ENCODE measurements around the gene C17orf107. TPM values are rescaled to one million over a fixed set of nuclear protein-coding genes. Genes with fewer than 3 reads are reported as not detected.
"Not testable (repeated sequence)": the region's sequence is repeated elsewhere in the genome, so short reads cannot be mapped to it uniquely, and the experiment has no call there.

The C17orf107 gene
- total RNA-seq, 1 donor from 2014 or later, result not detected

DNA sequence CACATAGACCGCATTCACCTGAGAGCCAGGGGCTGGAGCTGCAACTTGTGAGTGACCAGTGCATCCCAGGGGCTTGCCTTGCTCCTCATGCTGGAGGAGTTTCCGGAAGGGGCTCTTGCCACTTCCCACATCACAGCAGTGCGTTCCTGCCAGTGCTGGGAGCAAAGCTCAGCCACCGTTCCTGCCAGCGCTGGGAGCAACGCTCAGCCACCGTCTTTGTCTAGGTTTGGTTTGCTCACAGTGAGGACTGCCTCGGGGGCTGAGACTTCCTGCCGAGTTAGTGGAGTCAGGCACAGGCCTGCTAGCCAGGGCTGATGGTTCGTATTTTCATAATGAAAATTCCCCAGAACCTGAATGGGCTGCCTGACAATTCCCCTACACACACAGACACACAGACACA lies 9.0 kb downstream of the C17orf107 start:
- no peaks in the 10 kb centered on the region for H3K9me3 ChIP-seq
- H3K27ac ChIP-seq, result peak overlapping the region in 1 of 2 donors; percentile 49
- H3K4me3 ChIP-seq, result no peak overlapping the region
- intact Hi-C loops (cut with DNase I), result loop anchor here (5.0 kb wide), 1 partner anchor 79 kb away; the partner anchor contains the start of gene CAMTA2
- no peaks in the 10 kb centered on the region for H3K27me3 ChIP-seq
- no peaks in the 10 kb centered on the region for H3K36me3 ChIP-seq
- no peak for DNase-seq (ENCODE audit: low spot score in 2 of 2)
- TF ChIP-seq CTCF (IDR thresholded peaks at IDR 0.05), result no peak
- H3K4me1 ChIP-seq, result peaks cover 0 to 8% of the 10 kb centered on the region in 2 donors

GRCh38 chr17:4908711-4909496 lies 9.6 kb downstream of the C17orf107 start:
- H3K4me3 ChIP-seq, result no peak overlapping the region
- peaks cover 0 to 8% of the 10 kb centered on the region in 2 donors for H3K4me1 ChIP-seq
- no peaks in the 10 kb centered on the region for H3K27me3 ChIP-seq
- TF ChIP-seq CTCF (IDR thresholded peaks at IDR 0.05), result peak; percentile 85 to 94 (median 89)
- DNase-seq (ENCODE audit: low spot score in 2 of 2), result peak; percentile 72 to 94
- intact Hi-C loops (cut with DNase I), result loop anchor here (1.0 to 5.0 kb wide), 3 partner anchors 59 to 153 kb away; partner anchors contain the start of gene CAMTA2
- no peaks in the 10 kb centered on the region for H3K36me3 ChIP-seq
- peak overlapping the region; percentile 4 to 49 for H3K27ac ChIP-seq
- H3K9me3 ChIP-seq, result no peaks in the 10 kb centered on the region

DNA sequence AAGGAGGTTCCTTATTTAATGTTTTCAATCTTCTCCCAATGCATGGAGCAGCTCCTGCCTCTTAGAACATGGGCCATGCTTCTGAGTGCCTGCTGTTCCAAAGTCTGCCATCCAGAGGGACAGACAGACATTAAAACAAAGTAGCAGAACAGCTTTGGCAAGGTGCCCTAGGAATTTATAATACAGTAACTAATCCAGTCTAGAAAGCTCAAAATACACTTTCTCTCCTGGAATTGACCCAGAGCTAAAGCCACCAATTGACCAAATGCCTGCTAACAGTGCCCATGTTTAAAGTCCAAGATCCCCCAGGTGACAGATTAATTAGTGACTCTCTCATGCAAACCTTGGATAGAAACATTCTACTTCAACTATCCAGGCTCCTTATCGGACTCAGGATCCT lies 14.7 kb downstream of the C17orf107 start:
- intact Hi-C loops (cut with DNase I), result no loop called here
- Histone ChIP-seq H3K4me1 (peaks cover 0 to 5% of the 10 kb centered on the region in 2 donors), H3K4me3 (no peak overlapping the region), H3K27me3 (no peaks in the 10 kb centered on the region), H3K36me3 (no peaks in the 10 kb centered on the region), H3K9me3 (no peaks in the 10 kb centered on the region), H3K27ac (no peak overlapping the region)
- no peak for DNase-seq (ENCODE audit: low spot score in 2 of 2)
- TF ChIP-seq CTCF (IDR thresholded peaks at IDR 0.05), result no peak

DNA sequence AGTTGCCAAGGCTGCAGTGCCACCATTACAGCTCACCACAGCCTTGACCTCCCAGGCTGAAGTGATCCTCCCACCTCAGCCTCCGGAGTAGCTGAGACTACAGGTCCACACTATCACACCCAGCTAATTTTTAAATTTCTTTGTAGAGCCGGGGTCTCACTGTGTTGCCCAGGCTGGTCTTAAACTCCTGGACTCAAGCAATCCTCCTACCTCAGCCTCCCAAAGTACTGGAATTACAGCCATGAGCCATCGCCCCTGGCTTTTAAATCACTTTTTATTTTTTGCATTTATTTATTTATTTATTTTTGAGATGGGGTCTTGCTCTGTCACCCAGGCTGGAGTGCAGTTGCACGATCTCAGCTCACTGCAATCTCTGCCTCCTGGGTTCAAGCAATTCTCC lies 15.2 kb downstream of the C17orf107 start:
- H3K4me1 ChIP-seq; H3K27ac ChIP-seq; H3K36me3 ChIP-seq; DNase-seq (ENCODE audit: low spot score in 2 of 2); H3K4me3 ChIP-seq; H3K27me3 ChIP-seq; H3K9me3 ChIP-seq; intact Hi-C loops (cut with DNase I): not testable (repeated sequence)

DNA sequence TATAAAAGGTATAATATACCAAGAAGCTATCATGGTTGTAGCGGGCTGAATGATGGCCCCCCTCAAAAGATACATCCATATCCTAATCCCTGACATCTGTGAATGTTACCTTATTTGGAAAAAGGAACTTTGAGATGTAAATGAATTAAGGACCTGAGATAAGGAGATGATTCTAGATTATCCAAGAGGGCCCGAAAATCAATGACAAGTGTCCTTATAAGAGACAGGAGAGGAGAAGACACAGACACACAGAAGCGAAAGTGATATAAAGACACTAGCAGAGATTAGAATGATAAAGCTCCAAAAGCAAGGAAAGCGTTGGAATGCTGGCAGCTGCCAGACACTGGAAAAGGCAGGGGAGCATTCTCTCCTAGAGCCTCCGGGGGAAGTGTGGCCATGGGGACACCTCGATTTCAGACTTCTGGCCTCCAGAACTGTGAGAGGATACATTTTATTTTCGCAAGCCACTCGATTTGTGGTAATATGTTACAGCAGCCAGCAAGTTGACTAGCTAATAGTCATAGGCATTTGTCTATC lies 20.2 kb downstream of the C17orf107 start:
- Histone ChIP-seq H3K9me3 (no peaks in the 10 kb centered on the region), H3K4me3 (no peak overlapping the region), H3K27me3 (no peaks in the 10 kb centered on the region), H3K27ac (no peak overlapping the region), H3K36me3 (no peaks in the 10 kb centered on the region), H3K4me1 (no peaks in the 10 kb centered on the region)
- intact Hi-C loops (cut with DNase I), result no loop called here
- no peak for DNase-seq (ENCODE audit: low spot score in 2 of 2)
- TF ChIP-seq CTCF (IDR thresholded peaks at IDR 0.05), result no peak

DNA sequence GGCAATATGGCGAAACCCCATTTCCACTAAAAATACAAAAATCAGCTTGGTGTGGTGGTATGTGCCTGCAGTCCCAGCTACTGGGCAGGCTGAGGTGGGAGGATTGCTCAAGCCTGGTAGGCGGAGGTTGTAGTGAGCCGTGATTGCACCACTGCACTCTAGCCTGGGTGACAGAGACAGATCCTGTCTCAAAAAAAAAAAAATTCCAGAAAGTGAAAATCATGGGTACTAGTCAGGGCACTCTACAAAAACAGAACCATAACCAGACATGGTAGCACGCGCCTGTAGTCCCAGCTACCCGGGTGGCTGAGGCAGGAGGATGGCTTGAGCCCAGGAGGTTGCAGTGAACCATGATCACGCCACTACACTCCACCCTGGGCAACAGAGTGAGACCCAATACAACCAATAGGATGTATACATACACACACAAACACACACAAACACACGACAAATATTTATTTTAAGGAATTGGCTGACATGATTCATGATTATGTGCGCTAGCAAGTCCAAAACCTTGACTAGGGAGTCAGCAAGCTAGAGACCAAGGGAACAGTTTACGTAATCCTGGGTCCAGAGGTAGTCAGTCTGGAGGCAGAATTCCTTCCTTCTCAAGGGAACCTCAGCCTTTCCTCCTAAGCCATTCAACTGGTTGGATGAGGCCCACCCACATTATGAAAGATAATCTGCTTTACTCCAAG lies 21.2 kb downstream of the C17orf107 start:
- H3K4me3 ChIP-seq, result no peak overlapping the region
- H3K9me3 ChIP-seq, result no peaks in the 10 kb centered on the region

More for the DNA sequence above, 21.2 kb downstream of the C17orf107 start:
- intact Hi-C loops (cut with DNase I), result no loop called here
- no peaks in the 10 kb centered on the region for H3K27me3 ChIP-seq
- DNase-seq (ENCODE audit: low spot score in 2 of 2), result no peak
- H3K27ac ChIP-seq, result no peak overlapping the region
- H3K4me1 ChIP-seq, result no peaks in the 10 kb centered on the region
- TF ChIP-seq CTCF (IDR thresholded peaks at IDR 0.05), result no peak
- no peaks in the 10 kb centered on the region for H3K36me3 ChIP-seq
